Mesenteric fat pad (tissue), 1 donor: ENCODE measurements around the gene TSHZ1. TPM values are rescaled to one million over a fixed set of nuclear protein-coding genes. Genes with fewer than 3 reads are reported as not detected.

Experiments used
- DNase-seq: peaks from one replicate; pipeline ENCODE4 v3.0.0-alpha.2; 2020; ENCODE audit warnings: low spot score
- total RNA-seq: library from RNA; stranded (reverse); fragmentation: NEBNext Ultra II Directional; extraction: Animal tissue kit (Norgen Biotek cat#: 25700); gene quantifications from one replicate; pipeline ENCODE4 v1.2.1, GENCODE V29; 2021
- donor health status: DM: yes; HTN: yes; CAD: no.

TSHZ1 gene
- total RNA-seq, 1 donor from 2014 or later: 20.9 TPM

DNA sequence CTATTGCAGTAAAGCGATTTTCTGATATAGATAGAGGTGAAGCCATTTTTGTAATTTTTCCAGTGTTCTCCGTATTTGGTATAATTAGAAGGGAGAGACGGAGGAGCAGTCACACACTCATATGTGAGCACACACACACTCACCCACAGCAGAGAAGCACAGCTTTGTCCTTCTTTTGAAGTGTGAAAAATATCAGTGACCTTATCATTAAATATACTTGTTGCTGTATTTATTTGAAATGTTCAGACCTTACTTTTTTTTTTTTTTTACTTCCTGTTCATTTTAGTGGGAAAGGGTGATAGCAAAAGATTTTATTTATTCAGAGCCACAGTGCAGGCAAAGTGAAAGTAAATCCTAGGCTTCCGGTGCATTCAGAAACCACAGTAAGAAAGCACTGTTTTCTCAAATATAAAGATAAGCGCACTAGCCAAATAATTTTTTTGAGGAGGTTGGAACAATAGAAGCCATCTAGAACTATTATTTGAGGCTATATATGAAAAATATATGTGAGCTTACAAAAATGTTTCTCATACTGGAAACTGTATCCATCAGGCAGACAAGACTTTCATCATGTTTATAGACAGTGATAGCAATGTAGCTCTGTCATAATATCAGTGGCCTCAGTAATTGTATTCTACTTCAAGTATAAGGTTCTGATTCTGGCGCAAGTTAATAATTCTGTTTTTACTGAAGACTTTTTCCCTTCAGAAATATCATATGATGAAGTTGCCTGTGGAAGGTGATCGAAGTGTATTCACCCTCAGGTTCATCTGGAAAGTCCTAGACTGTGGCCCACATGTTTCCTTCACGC is 37.2 kb downstream of the TSHZ1 start:
- no peak for DNase-seq

GRCh38 chr18:75248426-75249174 is 38.0 kb downstream of the TSHZ1 start:
- no peak for DNase-seq

DNA sequence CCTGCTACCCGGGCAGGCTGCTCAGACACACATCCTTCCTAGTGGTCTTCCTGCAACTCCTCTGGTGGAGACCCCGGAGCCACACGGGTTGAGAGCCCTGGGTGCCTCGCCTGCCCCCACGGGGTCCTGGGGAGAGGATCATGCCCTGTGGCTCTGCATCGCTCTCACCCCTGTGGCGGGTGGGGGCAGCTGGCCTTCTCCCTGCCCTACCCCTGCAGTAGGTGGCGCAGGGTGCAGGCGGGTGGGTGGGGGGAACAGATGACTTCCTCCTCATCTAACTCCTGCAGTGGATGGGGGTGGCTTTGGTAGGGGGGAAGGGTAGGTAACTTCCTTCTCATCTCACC is 38.5 kb downstream of the TSHZ1 start:
- DNase-seq: no peak

DNA sequence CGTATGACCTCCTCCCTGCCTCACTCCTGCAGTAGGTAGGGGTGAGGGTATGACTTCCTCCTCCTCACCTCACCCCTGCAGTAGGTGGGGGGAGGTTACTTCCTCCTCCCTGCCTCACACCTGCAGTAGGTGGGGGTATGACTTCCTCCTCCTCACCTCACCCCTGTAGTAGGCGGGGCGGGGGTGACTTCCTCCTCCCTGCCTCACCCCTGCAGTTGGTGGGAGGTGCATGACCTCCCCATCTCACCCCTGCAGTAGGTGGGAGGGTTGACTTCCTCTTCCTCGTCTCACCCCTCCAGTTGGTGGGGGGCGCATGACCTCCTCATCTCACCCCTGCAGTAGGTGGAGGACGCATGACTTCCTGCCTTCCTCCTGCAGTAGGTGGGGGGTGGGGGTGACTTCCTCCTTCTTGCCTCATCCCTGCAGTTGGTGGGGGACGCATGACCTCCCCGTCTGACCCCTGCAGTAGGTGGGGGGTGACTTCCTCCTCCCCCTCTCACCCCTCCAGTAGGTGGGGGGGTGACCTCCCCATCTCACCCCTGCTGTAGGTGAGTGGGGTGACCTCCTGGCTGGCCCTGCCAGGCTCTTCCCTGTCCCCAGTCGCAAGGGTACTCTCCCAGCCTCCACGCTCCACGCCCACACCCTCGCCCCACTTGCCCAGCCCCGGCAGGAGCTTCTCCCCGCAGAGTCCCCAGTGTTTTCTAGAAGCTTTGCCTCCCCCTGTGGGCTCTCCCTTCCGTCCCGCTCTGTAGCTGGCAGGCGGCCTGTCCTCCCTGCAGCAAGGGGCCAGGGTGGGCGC is 39.3 kb downstream of the TSHZ1 start:
- DNase-seq: no peak

GRCh38 chr18:75250471-75250821 is 39.8 kb downstream of the TSHZ1 start:
- DNase-seq: no peak

- no peak for DNase-seq
Observed at GRCh38 chr18:75251466-75251865, 40.9 kb downstream of the TSHZ1 start.

DNA sequence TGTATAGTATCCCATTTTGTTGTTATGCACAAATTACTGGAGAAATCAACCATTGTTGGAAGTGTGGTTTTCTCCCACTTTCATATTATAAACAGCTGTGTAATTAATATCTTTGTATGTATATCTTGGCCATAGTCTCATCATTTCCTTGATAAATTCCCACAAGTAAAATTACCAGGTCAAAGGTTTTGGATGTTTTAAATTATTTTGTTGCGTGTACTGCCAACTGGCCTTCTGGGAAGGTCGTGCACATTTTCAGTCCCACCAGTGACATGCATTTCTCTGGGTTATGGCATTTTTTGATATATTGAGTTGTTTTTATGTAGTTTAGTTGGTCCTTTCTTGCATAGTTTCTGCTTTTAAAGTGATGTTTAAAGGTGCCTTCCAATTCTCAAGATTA is 41.5 kb downstream of the TSHZ1 start:
- DNase-seq: no peak

DNA sequence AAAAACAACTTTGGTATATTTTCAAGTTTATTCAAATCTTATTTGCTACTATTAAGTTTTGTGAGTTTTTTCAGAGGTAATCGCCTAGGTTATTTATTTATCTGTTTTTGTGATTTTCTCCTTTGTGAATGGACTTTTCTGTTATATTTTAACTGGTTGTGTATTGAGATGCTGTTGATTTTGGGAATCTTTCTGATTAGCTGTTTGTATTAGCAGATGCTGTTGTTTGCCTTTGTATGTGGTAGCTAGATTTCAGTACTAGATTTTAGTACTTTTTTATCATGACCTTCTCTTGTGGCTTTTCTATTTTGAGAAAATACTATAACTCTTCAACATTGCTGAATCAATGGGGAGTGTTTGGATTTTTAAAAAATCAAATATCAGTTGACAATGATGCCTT is 42.4 kb downstream of the TSHZ1 start:
- no peak for DNase-seq

GRCh38 chr18:75253784-75254183 is 43.2 kb downstream of the TSHZ1 start:
- no peak for DNase-seq

DNA sequence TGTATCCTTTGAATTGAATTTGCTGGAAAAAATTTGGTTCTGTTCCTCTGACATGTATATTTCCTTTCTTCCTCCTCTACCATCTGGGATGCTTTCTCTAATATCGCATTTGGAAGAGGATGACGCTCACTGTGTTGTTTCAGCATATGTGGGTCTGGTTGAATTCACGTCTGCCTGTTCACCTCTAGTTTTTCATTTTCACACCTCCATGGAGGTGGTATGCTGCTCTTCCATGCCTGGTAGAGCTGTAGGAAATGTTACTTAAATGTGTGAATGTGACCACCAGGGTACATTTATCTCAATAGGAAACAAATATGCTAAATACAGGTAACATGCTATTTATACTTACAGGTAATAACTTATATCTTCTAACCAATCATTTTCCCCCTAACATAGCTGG is 44.5 kb downstream of the TSHZ1 start:
- no peak for DNase-seq

DNA sequence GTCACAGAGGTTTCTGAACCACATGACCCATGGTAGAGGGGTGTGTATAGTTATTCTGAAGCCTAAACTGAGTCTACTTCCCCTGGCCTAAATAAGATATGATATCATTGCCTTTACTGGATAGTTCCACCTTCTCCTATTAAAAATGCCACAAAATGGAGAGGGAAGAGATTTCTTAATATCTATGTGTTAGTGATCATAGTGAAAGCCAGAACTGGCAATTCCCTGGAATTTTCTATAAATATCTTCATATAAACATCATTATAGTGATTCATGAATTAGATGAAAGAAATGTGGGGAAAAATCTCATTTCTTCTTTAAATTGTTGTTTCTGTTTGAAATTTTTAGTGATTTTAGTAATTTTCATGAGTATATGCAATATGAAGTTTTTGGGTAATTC is 45.8 kb downstream of the TSHZ1 start:
- no peak for DNase-seq

- DNase-seq: no peak
Observed at GRCh38 chr18:75257605-75258004, 47.0 kb downstream of the TSHZ1 start.

- DNase-seq: no peak
Observed at GRCh38 chr18:75261430-75262223, 51.0 kb downstream of the TSHZ1 start.

GRCh38 chr18:75262511-75262910 is 51.9 kb downstream of the TSHZ1 start:
- no peak for DNase-seq

DNA sequence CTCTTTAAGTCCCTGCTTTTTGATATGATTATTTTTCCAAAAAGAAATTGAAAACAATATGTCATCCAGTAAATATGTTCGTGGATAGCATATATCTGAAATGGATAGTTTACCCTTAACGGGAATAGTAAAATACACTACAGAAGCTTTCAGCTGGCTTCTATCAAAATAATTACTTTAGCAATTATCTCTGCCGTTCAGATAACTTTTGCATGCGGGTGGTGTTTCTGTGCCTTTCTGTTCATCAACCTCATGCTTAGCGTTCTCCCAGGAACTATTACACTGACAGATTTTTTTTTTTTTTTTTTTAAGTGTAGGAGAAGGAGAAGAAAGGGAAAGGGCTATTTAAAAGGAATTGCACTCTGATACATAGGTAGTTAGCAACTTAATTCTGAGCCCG is 53.6 kb downstream of the TSHZ1 start:
- DNase-seq: no peak

GRCh38 chr18:75264926-75265597 is 54.5 kb downstream of the TSHZ1 start:
- DNase-seq: no peak

- no peak for DNase-seq
Observed at GRCh38 chr18:75265872-75266271, 55.3 kb downstream of the TSHZ1 start.

DNA sequence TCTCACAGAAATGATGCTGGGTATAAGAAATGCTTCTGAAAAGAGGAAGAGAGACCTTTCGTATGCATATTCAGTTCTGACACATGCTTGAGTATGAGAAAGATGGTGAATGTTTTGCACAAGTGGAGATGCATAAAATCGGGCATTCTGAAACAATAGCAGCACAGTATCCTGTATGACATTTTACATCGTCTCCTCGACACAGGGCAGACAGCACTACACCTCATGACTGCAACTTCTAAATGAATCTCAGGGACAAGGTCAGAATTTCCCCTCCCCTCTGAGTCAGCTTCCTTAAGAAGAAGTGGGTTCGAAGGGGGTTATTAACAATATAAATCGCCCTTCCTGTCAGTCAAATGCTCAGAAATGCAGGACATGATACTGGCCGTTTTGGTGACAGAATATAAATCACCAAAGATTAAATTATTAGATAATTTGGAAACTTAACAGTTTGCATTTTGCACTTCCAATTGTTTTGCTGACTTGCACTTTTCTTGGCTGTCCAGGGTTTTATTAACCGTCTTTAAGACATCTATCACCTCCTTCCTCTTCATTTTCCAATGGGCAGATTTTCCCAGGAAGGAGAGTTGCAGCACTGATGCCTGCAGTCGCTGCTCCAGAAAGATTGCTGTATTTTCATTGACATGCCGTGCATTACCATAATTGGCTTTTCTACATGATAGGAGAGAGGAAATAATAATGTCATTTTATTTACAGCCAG is 57.2 kb downstream of the TSHZ1 start:
- no peak for DNase-seq

DNA sequence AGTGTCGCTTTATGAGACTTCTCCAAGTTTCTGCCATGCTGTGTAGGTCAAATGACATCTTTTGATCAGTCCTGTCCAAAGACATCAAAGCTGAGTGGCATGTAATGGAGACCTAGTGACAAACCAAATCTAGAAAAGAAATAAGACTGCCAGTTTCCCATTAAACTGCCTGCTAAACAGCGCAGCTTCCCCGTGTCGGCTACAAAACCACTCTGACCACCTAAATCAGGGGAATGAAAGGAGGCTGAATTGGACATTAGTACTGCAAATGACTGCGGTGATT is 57.7 kb downstream of the TSHZ1 start:
- no peak for DNase-seq

- DNase-seq: no peak
Observed at GRCh38 chr18:75269124-75269680, 58.6 kb downstream of the TSHZ1 start.
